H1 (cell line): ENCODE measurements around the gene P2RY14. TPM values are rescaled to one million over a fixed set of nuclear protein-coding genes. Genes with fewer than 3 reads are reported as not detected.

Experiments used
- NANOG ChIP-seq: IDR thresholded peaks from 2 replicates; pipeline ENCODE4 v1.6.1; 2011; ENCODE audit warnings: low read length, low read depth, mild to moderate bottlenecking, inconsistent platforms; ENCODE audit not compliant: insufficient read depth, poor library complexity, severe bottlenecking
- SUZ12 ChIP-seq: fragments of 200-600 bp; sonication (generic); IDR thresholded peaks from 2 replicates; pipeline ENCODE4 v1.6.1; 2012; ENCODE audit warnings: mild to moderate bottlenecking, inconsistent platforms, low read length, moderate library complexity, mixed read lengths
- TEAD4 ChIP-seq: IDR thresholded peaks from 2 replicates; pipeline ENCODE4 v1.6.1; 2012; ENCODE audit warnings: low read depth, low read length, inconsistent platforms, mixed read lengths
- polyA plus RNA-seq, 7 experiments: library from polyadenylated mRNA; depleted of rRNA in 3 of 7; stranded (reverse) in 5 of 7; unstranded in 2 of 7; fragments of >200 nt in 5 of 7; fragments of 200-250 nt in 2 of 7; gene quantifications; 1 replicate in 5 of 7; 2 replicates in 1 of 7; 4 replicates in 1 of 7; pipeline versions ENCODE4 v1.2.1 to v1.2.3, GENCODE V29; 2011 to 2013; ENCODE audit warnings: missing spikeins in 2 of 7, mixed read lengths in 2 of 7
- total RNA-seq: library from RNA; stranded (reverse); fragmentation: NEBNext Ultra II Directional; extraction: Animal tissue kit (Norgen Biotek cat#: 25700); gene quantifications from 2 replicates; pipeline ENCODE4 v1.2.1, GENCODE V29; 2021
- TF ChIP-seq, protein P1 (sequence below): IDR thresholded peaks from 2 replicates; pipeline ENCODE4 v1.6.1; 2012; ENCODE audit warnings: inconsistent platforms

Gene P2RY14
- total and polyA plus RNA-seq, 2 of the 8 experiments (the other 6 are each of a cell fraction or from before 2014, with no cell fraction given), result not detected

DNA sequence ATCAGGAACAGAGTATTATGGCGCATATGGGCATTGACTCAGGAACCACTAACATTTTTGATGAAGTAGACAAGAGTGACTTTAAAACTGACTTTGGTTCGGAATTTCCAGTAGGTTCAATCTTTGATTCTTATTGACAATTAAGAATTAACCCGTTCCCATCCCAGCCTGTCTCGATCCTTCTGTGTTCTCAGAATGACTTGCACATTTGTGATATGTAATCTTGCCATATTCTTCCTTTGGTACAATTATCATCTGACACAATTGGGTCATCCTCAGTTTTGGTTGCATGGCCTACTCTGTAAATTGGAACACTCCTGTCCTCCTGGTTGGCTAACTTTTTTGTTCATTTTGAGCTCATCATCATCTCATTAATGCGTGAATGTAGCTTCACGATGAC is 85.8 kb downstream of the P2RY14 start (continued):
- TF ChIP-seq, protein P1, sequence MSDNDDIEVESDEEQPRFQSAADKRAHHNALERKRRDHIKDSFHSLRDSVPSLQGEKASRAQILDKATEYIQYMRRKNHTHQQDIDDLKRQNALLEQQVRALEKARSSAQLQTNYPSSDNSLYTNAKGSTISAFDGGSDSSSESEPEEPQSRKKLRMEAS, result no peak
- TF ChIP-seq TEAD4, result no peak
- no peak for TF ChIP-seq SUZ12
- TF ChIP-seq NANOG, result no peak
